HepG2 (cell line): ENCODE measurements around the gene MARCHF11. TPM values are rescaled to one million over a fixed set of nuclear protein-coding genes. Genes with fewer than 3 reads are reported as not detected.

ENCODE experiments used
- ATAC-seq: fragments of 200-7000 bp; cut with Tn5 transposase; 3 replicates; pipeline ENCODE4 v1.9.1; 2020; ENCODE audit warnings: mild to moderate bottlenecking, moderate library complexity
- BruUV-seq: library from RNA; stranded (reverse); fragments of 400-500 nt; replicated peaks from 2 replicates; lab custom pipeline; 2021; lab: Mats Ljungman, UMichigan
- CTCF ChIA-PET: fragments of 300-600 bp; formaldehyde crosslinking; extraction: SDS; loops from one replicate; lab custom pipeline; 2021; ENCODE audit warnings: low total read pairs, inconsistent platforms, low intra/inter-chr PET ratio; lab: Yijun Ruan, JAX
- POLR2A ChIA-PET: fragments of 350-600 bp; sonication (Branson Sonifier 250); formaldehyde crosslinking; loops from one replicate; lab custom pipeline; 2020; ENCODE audit warnings: antibody characterized with exemption, inconsistent platforms; lab: Yijun Ruan, JAX
- DNase-seq: peaks from one replicate; pipeline ENCODE4 v3.0.0-alpha.2; 2015; ENCODE audit warnings: low spot score
- FAIRE-seq: peaks from 3 replicates; lab custom pipeline; 2011; peaks lifted over from hg19 to GRCh38; lab: Jason Lieb, UNC
- H2AFZ ChIP-seq: one replicate; pipeline ENCODE4 v1.6.1; 2011; ENCODE audit warnings: low read length, inconsistent platforms
- H3K27ac ChIP-seq: fragments of 300-600 bp; 3 replicates; pipeline ENCODE4 v1.8.0; 2011; ENCODE audit warnings: mixed run types, mild to moderate bottlenecking, mixed read lengths, low read length, inconsistent platforms; ENCODE audit not compliant: insufficient read depth; ENCODE audit errors: extremely low read length
- H3K27me3 ChIP-seq, 2 experiments: fragments of 200-600 bp in 1 of 2; 2 replicates in 1 of 2; 3 replicates in 1 of 2; pipeline versions ENCODE4 v1.6.0 to v1.8.0; 2011; ENCODE audit warnings: low read length in 2 of 2, mild to moderate bottlenecking in 2 of 2, moderate library complexity in 2 of 2, inconsistent platforms in 1 of 2; ENCODE audit not compliant: insufficient read depth in 2 of 2, control insufficient read depth in 1 of 2
- H3K36me3 ChIP-seq, 2 experiments: fragments of 200-600 bp in 1 of 2; replicated peaks in 1 of 2; 2 replicates in 1 of 2; 3 replicates in 1 of 2; pipeline versions ENCODE4 v1.5.1 to v1.8.0; 2011; ENCODE audit warnings: low read length in 2 of 2, inconsistent platforms in 1 of 2; ENCODE audit not compliant: insufficient read depth in 2 of 2, control insufficient read depth in 1 of 2
- H3K4me1 ChIP-seq: 2 replicates; pipeline ENCODE4 v1.5.1; 2012; ENCODE audit warnings: low read length, inconsistent platforms; ENCODE audit not compliant: insufficient read depth
- H3K4me2 ChIP-seq: 2 replicates; pipeline ENCODE4 v1.6.0; 2011; ENCODE audit warnings: low read depth, low read length, inconsistent platforms
- H3K4me3 ChIP-seq, 3 experiments: fragments of 200-600 bp in 1 of 3; sonication (generic), shearing (Covaris generic) in 1 of 3; replicated peaks in 1 of 3; 2 replicates each; pipeline ENCODE4 v1.5.1; 2011 to 2016; ENCODE audit warnings: low read length in 3 of 3, inconsistent platforms in 2 of 3, low read depth in 2 of 3, mild to moderate bottlenecking in 2 of 3, control low read depth in 1 of 3, mixed read lengths in 1 of 3; ENCODE audit not compliant: insufficient read depth in 1 of 3
- H3K79me2 ChIP-seq: one replicate; pipeline ENCODE4 v1.6.1; 2011; ENCODE audit warnings: low read length, inconsistent platforms; ENCODE audit not compliant: insufficient read depth
- H3K9ac ChIP-seq: 2 replicates; pipeline ENCODE4 v1.6.0; 2011; ENCODE audit warnings: mild to moderate bottlenecking, low read depth, low read length, inconsistent platforms; ENCODE audit not compliant: insufficient read depth
- H3K9me3 ChIP-seq: 2 replicates; pipeline ENCODE4 v1.5.1; 2012; ENCODE audit warnings: mild to moderate bottlenecking, low read length
- H4K20me1 ChIP-seq: 2 replicates; pipeline ENCODE4 v1.6.0; 2011; ENCODE audit warnings: inconsistent platforms, mild to moderate bottlenecking, low read length, moderate library complexity; ENCODE audit not compliant: insufficient read depth
- BRCA1 ChIP-seq: sonication (generic); formaldehyde crosslinking; IDR thresholded peaks from 2 replicates; pipeline ENCODE4 v1.4.0; 2020; ENCODE audit warnings: missing genetic modification reagents
- EEA1 ChIP-seq: sonication (generic); formaldehyde crosslinking; IDR thresholded peaks from 2 replicates; pipeline ENCODE4 v1.5.1; 2020; ENCODE audit warnings: mild to moderate bottlenecking, missing genetic modification reagents, borderline replicate concordance
- HHEX ChIP-seq: IDR thresholded peaks from 2 replicates; pipeline ENCODE4 v1.6.1; 2016; ENCODE audit warnings: control low read depth
- HIVEP1 ChIP-seq: sonication (generic); formaldehyde crosslinking; IDR thresholded peaks from 2 replicates; pipeline ENCODE4 v1.4.0; 2020; ENCODE audit warnings: mild to moderate bottlenecking, missing genetic modification reagents
- MTA1 ChIP-seq: sonication (generic); formaldehyde crosslinking; IDR thresholded peaks from 2 replicates; pipeline ENCODE4 v1.4.0; 2020; ENCODE audit warnings: missing genetic modification reagents, mild to moderate bottlenecking, borderline replicate concordance
- MXD4 ChIP-seq: IDR thresholded peaks from 2 replicates; pipeline ENCODE4 v1.6.1; 2016; ENCODE audit warnings: mild to moderate bottlenecking, missing biosample characterization, missing genetic modification reagents
- PITX1 ChIP-seq: sonication (generic); formaldehyde crosslinking; IDR thresholded peaks from 2 replicates; pipeline ENCODE4 v1.5.1; 2020; ENCODE audit warnings: mild to moderate bottlenecking, missing genetic modification reagents
- ZNF24 ChIP-seq: fragments of 450-650 bp; IDR thresholded peaks from 2 replicates; pipeline ENCODE4 v1.6.1; 2017; ENCODE audit warnings: antibody characterized with exemption, mild to moderate bottlenecking
- ZNF292 ChIP-seq: sonication (generic); formaldehyde crosslinking; IDR thresholded peaks from 2 replicates; pipeline ENCODE4 v1.8.1; 2022; ENCODE audit warnings: mild to moderate bottlenecking, low read depth, missing genetic modification reagents, borderline replicate concordance
- ZSCAN21 ChIP-seq: sonication (generic); formaldehyde crosslinking; IDR thresholded peaks from 2 replicates; pipeline ENCODE4 v1.8.0; 2022; ENCODE audit warnings: mild to moderate bottlenecking, missing genetic modification reagents, moderate library complexity, borderline replicate concordance
- WGBS: methylation state at CpG from one replicate; pipeline ENCODE4 v1.1.6; 2017; ENCODE audit warnings: low lambda C conversion rate; 5-methylcytosine and 5-hydroxymethylcytosine counted together
- in situ Hi-C: cut with HindIII; loops from 2 replicates; pipeline ENCODE4 v1.10.0; 2017; ENCODE audit warnings: low pct_unique_long_range_greater_than_20kb; ENCODE audit not compliant: extremely low pct_ligation_motif_present
- intact Hi-C: fragments of 100-400 bp; cut with micrococcal nuclease; formaldehyde crosslinking; loops from one replicate; pipeline ENCODE4 v1.10.0; 2022; ENCODE audit not compliant: unreplicated experiment
- polyA plus RNA-seq, 8 experiments: library from polyadenylated mRNA; depleted of rRNA in 3 of 8; stranded (reverse) in 7 of 8; unstranded in 1 of 8; fragments of >200 nt; fragmentation: Illumina TruSeq in 4 of 8; extraction: Trizol in 4 of 8; gene quantifications; 2 replicates each; pipeline versions ENCODE4 v1.2.1 to v1.2.3, GENCODE V29; 2011 to 2016; ENCODE audit warnings: low read depth in 4 of 8, missing spikeins in 1 of 8, mixed read lengths in 1 of 8; ENCODE audit not compliant: insufficient read depth in 1 of 8
- total RNA-seq, 5 experiments: library from RNA; depleted of rRNA; stranded (reverse); fragments of >200 nt; fragmentation: Illumina TruSeq; extraction: Trizol; gene quantifications; 2 replicates each; pipeline ENCODE4 v1.2.3, GENCODE V29; 2016; ENCODE audit warnings: low read depth in 1 of 5
- TF ChIP-seq, protein P1 (sequence below): sonication (generic); formaldehyde crosslinking; IDR thresholded peaks from 2 replicates; pipeline ENCODE4 v1.8.0; 2022; ENCODE audit warnings: low read depth, missing genetic modification reagents

Gene MARCHF11
- total and polyA plus RNA-seq, 2 of the 13 experiments (the other 11 are each of a cell fraction or from before 2014, with no cell fraction given), result not detected

DNA sequence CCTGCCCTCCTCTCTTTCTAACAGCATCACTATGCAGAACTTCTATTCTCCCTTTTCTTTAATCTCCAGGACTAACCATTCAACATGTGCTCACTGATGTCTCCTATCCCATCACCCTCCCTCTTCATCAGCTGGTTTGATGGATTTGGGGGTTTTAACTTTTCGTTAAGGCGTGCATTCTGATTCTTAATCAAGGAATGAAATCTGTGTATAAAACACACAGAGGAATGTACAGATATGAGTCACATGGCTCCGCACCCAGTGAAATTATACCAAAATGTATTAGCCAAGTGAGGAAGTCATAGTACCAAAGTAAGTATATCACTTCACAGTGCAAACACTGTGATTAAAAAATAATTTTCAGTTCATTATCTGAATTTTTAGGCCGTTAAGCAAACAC, 35.2 kb downstream of the MARCHF11 start (continued):
- TF ChIP-seq, protein P1, sequence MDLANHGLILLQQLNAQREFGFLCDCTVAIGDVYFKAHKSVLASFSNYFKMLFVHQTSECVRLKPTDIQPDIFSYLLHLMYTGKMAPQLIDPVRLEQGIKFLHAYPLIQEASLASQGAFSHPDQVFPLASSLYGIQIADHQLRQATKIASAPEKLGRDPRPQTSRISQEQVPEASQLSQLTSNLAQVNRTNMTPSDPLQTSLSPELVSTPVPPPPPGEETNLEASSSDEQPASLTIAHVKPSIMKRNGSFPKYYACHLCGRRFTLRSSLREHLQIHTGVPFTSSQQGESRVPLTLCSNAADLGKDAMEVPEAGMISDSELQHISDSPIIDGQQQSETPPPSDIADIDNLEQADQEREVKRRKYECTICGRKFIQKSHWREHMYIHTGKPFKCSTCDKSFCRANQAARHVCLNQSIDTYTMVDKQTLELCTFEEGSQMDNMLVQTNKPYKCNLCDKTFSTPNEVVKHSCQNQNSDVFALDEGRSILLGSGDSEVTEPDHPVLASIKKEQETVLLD (CRISPR knock-in tag), result no peak
- TF ChIP-seq HIVEP1 (CRISPR knock-in tag), result no peak
- TF ChIP-seq BRCA1 (CRISPR knock-in tag), result no peak

DNA sequence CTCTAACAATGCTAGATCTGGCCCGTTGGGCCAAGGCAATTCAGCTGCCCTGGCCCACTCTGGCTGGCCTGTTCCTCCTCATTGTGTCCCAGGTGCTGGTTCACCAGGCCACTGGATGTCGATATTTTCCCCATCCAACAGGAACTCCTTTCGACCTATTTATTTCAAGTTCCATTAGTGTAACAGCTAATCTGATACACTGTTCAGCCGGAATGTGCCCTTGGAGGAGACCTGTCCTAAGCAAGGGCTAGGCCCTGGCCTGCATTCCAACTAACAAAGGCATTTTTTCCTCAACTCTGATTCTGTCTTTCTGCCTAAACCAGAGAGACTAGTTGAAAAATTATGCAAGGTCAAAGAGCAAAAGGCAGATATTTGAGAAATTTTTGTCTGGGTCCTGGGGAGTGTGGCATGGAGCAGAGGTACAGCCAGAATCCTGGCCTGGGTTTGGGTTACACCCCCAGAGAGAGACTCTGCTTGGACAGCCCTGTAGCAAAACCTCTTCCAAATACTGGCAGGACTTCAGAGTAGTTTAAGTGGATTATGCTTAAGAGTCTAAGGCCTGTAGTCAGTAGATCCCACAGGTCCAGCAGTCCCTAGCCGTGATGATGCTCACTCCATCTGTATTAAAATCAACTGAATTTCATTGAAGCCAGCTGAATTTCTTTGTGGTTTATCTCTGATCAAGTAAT, 36.1 kb downstream of the MARCHF11 start:
- no peaks in the 10 kb centered on the region for H3K36me3 ChIP-seq
- H2AFZ ChIP-seq, result no peak overlapping the region
- peaks cover 8% of the 10 kb centered on the region; the same call in 1 of the 2 replicates for H3K9me3 ChIP-seq
- POLR2A ChIA-PET, result no interaction called here
- intact Hi-C loops, result no loop called here
- 1% methylated on average over 4 of the region's 5 CpGs for WGBS
- TF ChIP-seq ZSCAN21 (CRISPR knock-in tag) (no peak), ZNF292 (CRISPR knock-in tag) (no peak), MTA1 (CRISPR knock-in tag) (no peak), ZNF24 (no peak), HHEX (CRISPR knock-in tag) (no peak), EEA1 (CRISPR knock-in tag) (no peak), PITX1 (CRISPR knock-in tag) (no peak), MXD4 (CRISPR knock-in tag) (no peak)
- no peak overlapping the region for H3K4me2 ChIP-seq
- BruUV-seq, result no TSS peak
- H3K4me1 ChIP-seq, result no peaks in the 10 kb centered on the region
- DNase-seq (no peak), FAIRE-seq (no peak), ATAC-seq (no peak)
- H3K4me3 ChIP-seq, result no peak overlapping the region
- CTCF ChIA-PET, result no interaction called here
- H4K20me1 ChIP-seq, result no peaks in the 10 kb centered on the region
- in situ Hi-C loops, result no loop called here
- H3K27ac ChIP-seq, result no peak overlapping the region
- no peaks in the 10 kb centered on the region for H3K27me3 ChIP-seq
- H3K79me2 ChIP-seq, result no peaks in the 10 kb centered on the region
- no peak overlapping the region for H3K9ac ChIP-seq
